Neural progenitor cell (in vitro differentiated cells): ENCODE results near the gene ASNSD1.

Experiments
- CTCF ChIP-seq: fragments of 200-600 bp; sonication (generic); IDR thresholded peaks from 2 replicates; pipeline ENCODE4 v1.5.1; 2017; ENCODE audit warnings: antibody characterized with exemption, mild to moderate bottlenecking
- EZH2 ChIP-seq: fragments of 200-600 bp; sonication (generic); IDR thresholded peaks from 2 replicates; pipeline ENCODE4 v1.6.1; 2017; ENCODE audit warnings: antibody characterized with exemption, mild to moderate bottlenecking, moderate library complexity

- TF ChIP-seq CTCF, result no peak
- no peak for TF ChIP-seq EZH2
These were observed 15.2 kb downstream of the ASNSD1 start for GRCh38 chr2:189676471-189676870.
